SK-N-MC (cell line): ENCODE data around the gene SLC6A13.

Experiments used
- DNase-seq: peaks from one replicate; pipeline ENCODE4 v3.0.0-alpha.2; 2011; ENCODE audit warnings: low read depth, low spot score
- H3K27ac ChIP-seq: fragments of 200-600 bp; sonication (generic); 2 replicates; pipeline ENCODE4 v1.5.1; 2016; ENCODE audit warnings: mixed run types
- H3K36me3 ChIP-seq: fragments of 200-600 bp; sonication (generic); 2 replicates; pipeline ENCODE4 v1.6.1; 2017; ENCODE audit warnings: antibody characterized with exemption, low read length, mixed read lengths; ENCODE audit not compliant: insufficient read depth
- H3K4me3 ChIP-seq: fragments of 200-600 bp; sonication (generic); 2 replicates; pipeline ENCODE4 v1.5.1; 2016
- H3K9ac ChIP-seq: fragments of 200-600 bp; sonication (generic); 2 replicates; pipeline ENCODE4 v1.8.0; 2017; ENCODE audit warnings: mixed run types, mixed read lengths; ENCODE audit not compliant: insufficient read length
- H3K9me3 ChIP-seq: fragments of 200-600 bp; sonication (generic); 2 replicates; pipeline ENCODE4 v1.6.1; 2017; ENCODE audit warnings: low read depth, mild to moderate bottlenecking, antibody characterized with exemption, low read length, moderate library complexity, mixed read lengths
- EZH2 ChIP-seq: fragments of 200-600 bp; sonication (generic); IDR thresholded peaks from one replicate; pipeline ENCODE4 v1.6.1; 2017; ENCODE audit warnings: antibody characterized with exemption
- FOXP2 ChIP-seq: optimal IDR thresholded peaks from 2 replicates; pipeline ENCODE3; 2011; ENCODE audit warnings: mild to moderate bottlenecking, moderate library complexity; ENCODE audit not compliant: insufficient read depth; ENCODE audit errors: extremely low read length, control extremely low read depth
- POLR2AphosphoS5 ChIP-seq: IDR thresholded peaks from 2 replicates; pipeline ENCODE4 v1.6.1; 2012; ENCODE audit warnings: mild to moderate bottlenecking, low read depth, low read length, borderline replicate concordance

Gene SLC6A13

DNA sequence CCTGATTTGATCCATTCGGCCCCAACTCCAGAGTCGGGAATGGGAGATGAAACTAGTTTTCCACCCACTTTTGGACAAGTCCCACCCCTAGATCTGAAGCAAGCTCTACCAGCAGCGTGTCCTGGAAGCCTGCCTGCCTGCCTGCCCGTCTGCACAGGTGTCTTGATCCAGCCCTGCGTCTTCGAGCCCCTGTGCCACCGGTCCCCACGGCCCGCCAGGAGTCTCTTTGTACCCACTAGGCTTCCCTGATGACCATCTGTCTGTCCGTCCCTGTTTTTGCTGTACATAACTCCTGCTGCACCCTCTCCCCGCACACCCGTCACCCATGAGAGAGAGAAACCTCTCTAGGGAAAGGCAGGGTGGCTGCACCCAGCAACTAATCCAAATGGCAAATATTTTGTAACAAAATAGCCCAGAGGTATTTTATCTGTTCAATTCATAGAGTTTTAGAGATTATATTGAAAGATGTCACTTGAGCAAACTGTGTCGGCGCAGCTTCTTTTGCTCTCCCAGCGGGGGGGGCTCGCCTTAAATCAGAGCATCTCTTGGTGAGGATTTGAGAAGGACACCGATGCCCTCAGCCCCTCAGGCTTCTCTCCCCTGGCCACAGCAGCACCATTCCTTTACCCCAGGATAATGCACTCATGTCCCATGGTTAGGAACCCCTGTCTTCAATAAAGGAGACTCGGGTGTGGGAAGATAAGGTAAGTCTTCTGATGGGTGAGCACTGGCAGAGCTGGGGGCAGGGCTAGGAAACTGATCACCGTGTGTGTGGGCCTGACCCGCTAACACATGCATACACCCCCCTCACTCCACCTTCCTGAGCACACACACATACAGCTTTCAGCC lies 84.4 kb downstream of the SLC6A13 start:
- H3K27ac ChIP-seq, result no peak overlapping the region
- no peaks in the 10 kb centered on the region for H3K9me3 ChIP-seq
- no peak overlapping the region for H3K4me3 ChIP-seq
- H3K36me3 ChIP-seq, result no peaks in the 10 kb centered on the region
- H3K9ac ChIP-seq, result no peak overlapping the region
- TF ChIP-seq FOXP2 (no peak), POLR2AphosphoS5 (no peak), EZH2 (no peak)
- DNase-seq, result no peak

DNA sequence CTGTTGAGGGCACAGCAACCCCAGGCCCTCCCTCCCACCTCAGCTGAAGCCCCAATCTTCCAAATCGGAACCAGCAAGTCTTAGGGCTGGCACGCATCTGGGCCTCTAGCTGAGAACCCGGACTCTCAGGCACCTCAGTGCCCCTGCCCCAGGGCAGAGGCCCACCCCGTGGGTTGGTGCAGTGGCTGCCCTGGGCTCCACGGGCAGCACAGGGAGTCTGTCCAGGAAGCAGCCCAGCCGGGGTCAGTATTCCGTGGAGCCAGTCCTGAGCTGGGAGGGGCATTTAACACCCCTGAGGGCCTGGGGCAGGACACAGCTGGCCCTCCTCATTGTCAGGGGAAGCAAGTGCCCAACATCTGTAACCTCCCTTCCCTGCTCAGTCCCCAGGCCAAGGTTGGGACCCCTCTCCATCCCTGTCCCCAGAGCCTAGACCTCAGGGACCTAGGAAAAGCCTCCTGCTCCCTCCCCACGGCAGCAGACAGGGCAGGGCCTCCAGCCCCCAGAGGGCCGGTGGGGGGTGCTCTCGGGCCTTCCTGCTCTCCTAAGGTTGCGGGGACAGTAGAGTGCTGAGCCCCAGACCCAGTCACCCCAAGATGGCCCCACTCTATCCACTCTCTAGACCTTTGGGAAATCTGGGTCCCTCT lies 85.2 kb downstream of the SLC6A13 start:
- Histone ChIP-seq H3K9me3 (no peaks in the 10 kb centered on the region), H3K36me3 (no peaks in the 10 kb centered on the region), H3K9ac (no peak overlapping the region), H3K27ac (no peak overlapping the region), H3K4me3 (no peak overlapping the region)
- no peak for TF ChIP-seq EZH2
- TF ChIP-seq POLR2AphosphoS5, result no peak
- TF ChIP-seq FOXP2, result no peak
- DNase-seq, result no peak

DNA sequence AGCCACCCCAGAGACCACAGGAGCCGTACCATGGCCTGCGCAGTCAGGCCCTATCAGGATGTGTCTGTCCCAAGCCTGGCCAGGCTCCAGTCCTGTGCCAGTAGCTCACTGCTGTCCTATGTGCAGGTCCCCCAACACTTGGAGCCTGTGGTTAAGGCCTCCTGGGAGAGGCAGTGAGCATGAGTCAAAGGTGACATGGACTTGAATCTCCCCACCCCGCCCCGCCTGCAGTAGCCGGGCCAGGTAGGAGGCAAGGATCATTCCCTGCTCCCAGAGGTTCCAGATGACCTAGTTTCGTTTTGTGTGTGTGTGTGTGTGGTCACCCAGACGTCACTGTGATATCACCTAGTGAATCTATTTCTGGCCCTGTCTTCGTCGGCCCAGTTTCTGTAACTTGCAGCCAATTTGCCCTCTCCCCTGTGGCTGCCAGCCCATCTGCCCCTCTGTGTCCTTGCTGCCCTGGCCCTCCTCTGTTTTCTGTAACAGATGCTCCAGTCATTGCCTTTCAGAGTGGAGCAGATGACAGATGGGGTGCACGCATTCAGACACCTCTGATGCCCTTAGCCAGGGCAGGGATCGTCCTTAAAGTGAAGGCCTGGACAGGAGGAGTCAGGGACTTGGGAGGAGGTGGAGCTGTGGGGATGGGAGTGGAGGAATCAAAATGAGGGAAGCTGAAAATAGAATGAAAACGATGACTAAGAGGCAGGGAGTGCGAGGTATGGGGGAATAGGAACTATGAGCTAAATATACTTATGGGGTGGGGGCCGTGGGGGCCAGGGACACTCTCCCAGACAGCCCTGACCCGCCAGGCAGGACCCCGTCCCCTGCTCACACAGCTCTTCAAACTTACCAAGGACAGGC lies 86.1 kb downstream of the SLC6A13 start:
- H3K9ac ChIP-seq, result no peak overlapping the region
- no peaks in the 10 kb centered on the region for H3K36me3 ChIP-seq
- TF ChIP-seq FOXP2 (no peak), EZH2 (no peak), POLR2AphosphoS5 (no peak)
- DNase-seq, result no peak
- H3K9me3 ChIP-seq, result no peaks in the 10 kb centered on the region
- no peak overlapping the region for H3K4me3 ChIP-seq
- no peak overlapping the region for H3K27ac ChIP-seq

DNA sequence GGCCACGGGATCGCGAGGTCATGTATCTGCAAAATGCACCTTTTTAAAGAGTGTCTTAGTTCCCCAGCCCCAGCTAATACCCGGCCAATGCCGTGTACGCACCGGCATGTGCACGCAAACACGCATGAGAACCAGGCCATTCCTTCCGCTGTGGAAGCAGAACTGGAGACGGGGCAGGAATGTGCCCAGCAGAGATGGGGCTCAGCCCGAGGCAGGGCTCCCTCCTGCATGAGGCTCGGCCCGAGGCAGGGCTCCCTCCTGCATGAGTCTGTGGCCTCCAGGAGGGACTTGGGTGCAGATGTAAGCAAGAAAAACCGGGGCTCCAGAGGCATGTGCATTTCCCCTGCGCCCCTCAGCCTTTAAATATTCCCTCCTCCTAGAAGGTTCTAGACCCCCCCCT lies 86.9 kb downstream of the SLC6A13 start:
- Histone ChIP-seq H3K9me3 (no peaks in the 10 kb centered on the region), H3K9ac (no peak overlapping the region), H3K4me3 (no peak overlapping the region), H3K27ac (no peak overlapping the region), H3K36me3 (no peaks in the 10 kb centered on the region)
- DNase-seq, result no peak
- no peak for TF ChIP-seq EZH2
- no peak for TF ChIP-seq FOXP2
- no peak for TF ChIP-seq POLR2AphosphoS5

DNA sequence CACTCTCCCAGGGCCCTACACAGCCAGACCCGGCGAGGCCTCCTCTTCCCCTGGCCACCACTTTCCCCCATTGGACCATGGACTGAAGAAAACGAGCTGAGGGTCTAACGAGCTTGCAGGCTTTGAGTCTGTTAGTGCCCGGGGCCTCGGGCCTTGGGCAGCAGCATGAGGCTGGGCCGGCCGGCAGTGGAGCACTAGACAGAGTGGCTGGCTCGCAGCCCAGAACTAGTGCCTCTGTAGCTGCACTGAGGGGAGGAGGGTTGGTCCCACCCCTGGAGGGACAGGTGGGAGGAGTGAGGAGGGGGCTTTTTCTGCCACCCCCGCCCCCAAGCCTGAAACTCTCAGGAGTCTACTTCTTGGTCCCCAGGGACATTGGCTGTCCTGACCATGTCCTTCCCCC lies 87.4 kb downstream of the SLC6A13 start:
- H3K4me3 ChIP-seq, result no peak overlapping the region
- TF ChIP-seq POLR2AphosphoS5 (no peak), FOXP2 (no peak), EZH2 (no peak)
- DNase-seq, result no peak
- H3K27ac ChIP-seq, result no peak overlapping the region
- H3K9me3 ChIP-seq, result no peaks in the 10 kb centered on the region
- no peaks in the 10 kb centered on the region for H3K36me3 ChIP-seq
- no peak overlapping the region for H3K9ac ChIP-seq

DNA sequence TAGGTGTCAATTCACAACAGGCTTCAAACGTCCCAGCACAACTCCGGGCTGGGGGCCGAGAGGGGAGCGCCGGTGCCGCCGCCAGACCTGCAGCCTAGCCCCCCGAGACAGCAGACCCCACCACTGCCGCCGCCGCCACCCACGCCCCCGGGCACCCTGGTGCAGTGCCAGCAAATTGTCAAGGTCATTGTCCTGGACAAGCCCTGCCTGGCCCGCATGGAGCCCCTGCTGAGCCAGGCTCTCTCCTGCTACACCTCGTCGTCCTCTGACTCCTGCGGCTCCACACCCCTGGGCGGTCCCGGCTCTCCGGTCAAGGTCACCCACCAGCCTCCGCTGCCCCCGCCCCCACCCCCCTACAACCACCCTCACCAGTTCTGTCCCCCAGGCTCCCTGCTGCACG lies 88.0 kb downstream of the SLC6A13 start:
- no peak overlapping the region for H3K9ac ChIP-seq
- TF ChIP-seq EZH2 (no peak), FOXP2 (no peak)
- no peaks in the 10 kb centered on the region for H3K36me3 ChIP-seq
- no peak overlapping the region for H3K27ac ChIP-seq
- no peak for DNase-seq
- H3K4me3 ChIP-seq, result no peak overlapping the region
- H3K9me3 ChIP-seq, result no peaks in the 10 kb centered on the region

GRCh38 chr12:174124-174523 lies 88.5 kb downstream of the SLC6A13 start:
- no peaks in the 10 kb centered on the region for H3K36me3 ChIP-seq
- no peak overlapping the region for H3K4me3 ChIP-seq
- H3K9ac ChIP-seq, result no peak overlapping the region
- DNase-seq, result no peak
- no peak overlapping the region for H3K27ac ChIP-seq
- TF ChIP-seq POLR2AphosphoS5 (no peak), FOXP2 (no peak), EZH2 (no peak)
- no peaks in the 10 kb centered on the region for H3K9me3 ChIP-seq

DNA sequence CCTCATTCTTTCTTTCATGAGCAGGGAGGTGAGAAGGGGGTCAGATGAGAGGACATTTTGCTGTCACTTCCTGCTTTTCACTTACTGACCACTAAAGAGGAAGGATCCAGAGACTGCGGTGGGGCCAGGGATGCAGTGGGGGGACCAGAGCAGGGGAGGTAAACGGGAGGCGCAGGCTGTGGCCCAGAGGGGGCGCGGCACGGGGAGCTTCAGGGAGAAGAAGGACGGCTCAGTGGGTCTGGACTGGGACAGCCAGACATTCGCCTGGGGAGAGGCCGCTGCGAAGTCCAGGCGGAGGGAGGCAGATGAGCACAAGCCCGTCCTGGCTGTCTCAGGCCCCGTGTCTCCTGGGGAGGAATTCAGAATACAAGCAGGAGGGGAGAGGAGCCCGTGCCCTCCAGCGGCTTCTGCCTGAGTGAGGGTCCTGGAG lies 89.9 kb downstream of the SLC6A13 start:
- TF ChIP-seq EZH2 (no peak), POLR2AphosphoS5 (no peak), FOXP2 (no peak)
- no peak overlapping the region for H3K9ac ChIP-seq
- no peaks in the 10 kb centered on the region for H3K9me3 ChIP-seq
- H3K36me3 ChIP-seq, result no peaks in the 10 kb centered on the region
- no peak for DNase-seq
- H3K4me3 ChIP-seq, result no peak overlapping the region
- H3K27ac ChIP-seq, result no peak overlapping the region
